GM18909 (cell line): ENCODE data around the gene TCF15.
"Not testable (repeated sequence)": the region's sequence is repeated elsewhere in the genome, so short reads cannot be mapped to it uniquely, and the experiment has no call there.

Experiments used
- ATAC-seq: cut with Tn5 transposase; IDR thresholded peaks from one replicate; pipeline ENCODE4 v1.9.1; 2021; ENCODE audit warnings: mild to moderate bottlenecking; ENCODE audit not compliant: unreplicated experiment, poor library complexity

TCF15 gene

GRCh38 chr20:642398-643174 is 32.5 kb upstream of the TCF15 start:
- ATAC-seq: no peak

GRCh38 chr20:642013-642397 is 31.9 kb upstream of the TCF15 start:
- not testable (repeated sequence) for ATAC-seq

- no peak for ATAC-seq
Measured at GRCh38 chr20:641516-641875, 31.4 kb upstream of the TCF15 start.

- no peak for ATAC-seq
Measured at GRCh38 chr20:640674-641515, 30.8 kb upstream of the TCF15 start.

GRCh38 chr20:638579-638978 is 28.5 kb upstream of the TCF15 start:
- no peak for ATAC-seq

GRCh38 chr20:637559-637958 is 27.4 kb upstream of the TCF15 start:
- no peak for ATAC-seq

GRCh38 chr20:635893-636338 is 25.8 kb upstream of the TCF15 start:
- ATAC-seq: no peak

- ATAC-seq: no peak
Measured at GRCh38 chr20:635028-635892, 25.2 kb upstream of the TCF15 start.

GRCh38 chr20:634148-634925 is 24.2 kb upstream of the TCF15 start:
- no peak for ATAC-seq

- no peak for ATAC-seq
Measured at GRCh38 chr20:631101-631500, 21.0 kb upstream of the TCF15 start.

GRCh38 chr20:626579-626978 is 16.5 kb upstream of the TCF15 start:
- no peak for ATAC-seq

GRCh38 chr20:625360-625932 is 15.3 kb upstream of the TCF15 start:
- no peak for ATAC-seq

GRCh38 chr20:623704-624103 is 13.6 kb upstream of the TCF15 start:
- no peak for ATAC-seq

GRCh38 chr20:623021-623420 is 12.9 kb upstream of the TCF15 start:
- ATAC-seq: no peak

GRCh38 chr20:622161-622560 is 12.1 kb upstream of the TCF15 start:
- ATAC-seq: no peak

GRCh38 chr20:621125-621756 is 11.1 kb upstream of the TCF15 start:
- no peak for ATAC-seq

- ATAC-seq: no peak
Measured at GRCh38 chr20:620246-620645, 10.1 kb upstream of the TCF15 start.

- no peak for ATAC-seq
Measured at GRCh38 chr20:618980-619379, 8.9 kb upstream of the TCF15 start.
